Astrocyte (in vitro differentiated cells and primary cell): Measurements from ENCODE around the gene ARAP1.

Experiments used
- EZH2 ChIP-seq: IDR thresholded peaks from 2 replicates; pipeline ENCODE4 v1.6.1; 2012; ENCODE audit warnings: mild to moderate bottlenecking, low read length, inconsistent platforms; ENCODE audit not compliant: insufficient read depth
- TF ChIP-seq, protein P1 (sequence below): IDR thresholded peaks from 2 replicates; pipeline ENCODE4 v1.5.1; 2011; ENCODE audit warnings: low read depth, mild to moderate bottlenecking, inconsistent platforms, low read length, moderate library complexity; ENCODE audit not compliant: insufficient read depth

DNA sequence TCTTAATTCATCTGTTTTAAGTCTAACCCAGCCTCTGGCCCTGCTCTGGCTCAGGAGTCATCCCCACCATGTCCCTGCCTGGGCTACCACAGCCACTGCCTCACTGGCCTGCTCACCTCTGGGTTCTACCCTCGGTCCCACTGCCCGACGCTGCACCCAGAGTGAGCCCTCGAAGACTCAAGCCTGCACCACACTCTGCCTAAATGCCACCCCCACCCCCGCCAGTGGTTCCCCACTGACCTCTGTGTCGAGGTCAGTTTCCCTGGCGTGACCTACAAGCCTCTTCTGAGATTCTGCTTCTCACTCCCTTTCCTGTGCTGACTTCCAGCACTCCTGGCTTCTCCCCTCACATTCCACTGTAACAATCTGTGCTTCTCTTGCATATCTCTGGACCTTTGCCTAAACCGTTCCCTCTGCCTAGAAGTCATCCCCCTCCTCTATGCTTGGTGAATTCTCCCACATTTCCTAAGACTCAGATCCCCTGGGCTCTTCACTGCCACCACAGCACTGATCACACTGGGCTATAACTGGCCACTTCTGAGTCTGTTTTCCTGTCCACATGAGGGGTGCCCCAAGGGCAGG, 65.5 kb downstream of the ARAP1 start:
- TF ChIP-seq, protein P1, sequence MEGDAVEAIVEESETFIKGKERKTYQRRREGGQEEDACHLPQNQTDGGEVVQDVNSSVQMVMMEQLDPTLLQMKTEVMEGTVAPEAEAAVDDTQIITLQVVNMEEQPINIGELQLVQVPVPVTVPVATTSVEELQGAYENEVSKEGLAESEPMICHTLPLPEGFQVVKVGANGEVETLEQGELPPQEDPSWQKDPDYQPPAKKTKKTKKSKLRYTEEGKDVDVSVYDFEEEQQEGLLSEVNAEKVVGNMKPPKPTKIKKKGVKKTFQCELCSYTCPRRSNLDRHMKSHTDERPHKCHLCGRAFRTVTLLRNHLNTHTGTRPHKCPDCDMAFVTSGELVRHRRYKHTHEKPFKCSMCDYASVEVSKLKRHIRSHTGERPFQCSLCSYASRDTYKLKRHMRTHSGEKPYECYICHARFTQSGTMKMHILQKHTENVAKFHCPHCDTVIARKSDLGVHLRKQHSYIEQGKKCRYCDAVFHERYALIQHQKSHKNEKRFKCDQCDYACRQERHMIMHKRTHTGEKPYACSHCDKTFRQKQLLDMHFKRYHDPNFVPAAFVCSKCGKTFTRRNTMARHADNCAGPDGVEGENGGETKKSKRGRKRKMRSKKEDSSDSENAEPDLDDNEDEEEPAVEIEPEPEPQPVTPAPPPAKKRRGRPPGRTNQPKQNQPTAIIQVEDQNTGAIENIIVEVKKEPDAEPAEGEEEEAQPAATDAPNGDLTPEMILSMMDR = no peak
- no peak for TF ChIP-seq EZH2
